Measurements from ENCODE around the gene RAB39A.
"Not testable (repeated sequence)": the region's sequence is repeated elsewhere in the genome, so short reads cannot be mapped to it uniquely, and the experiment has no call there.

The RAB39A gene

GRCh38 chr11:107928046-107928766 is at the start of gene RAB39A:
Gene RAB39A (plus strand): TSS chr11:107928448. CDS start chr11:107928569, 121 bp downstream.
- DNase-seq: peak; percentile 80

- DNase-seq: not testable (repeated sequence)
Measured at GRCh38 chr11:107881471-107881870, 46.8 kb upstream of the RAB39A start.

GRCh38 chr11:107882095-107882820 is 46.0 kb upstream of the RAB39A start:
- no peak for DNase-seq

GRCh38 chr11:107898270-107898669 is 30.0 kb upstream of the RAB39A start:
- DNase-seq: no peak

GRCh38 chr11:107908211-107908610 is 20.0 kb upstream of the RAB39A start:
- no peak for DNase-seq

GRCh38 chr11:107912415-107912814 is 15.8 kb upstream of the RAB39A start:
- DNase-seq: not testable (repeated sequence)

GRCh38 chr11:107915229-107915628 is 13.0 kb upstream of the RAB39A start:
- DNase-seq: no peak

GRCh38 chr11:107916671-107917241 is 11.5 kb upstream of the RAB39A start:
- DNase-seq: no peak

GRCh38 chr11:107921997-107922396 is 6.3 kb upstream of the RAB39A start:
- DNase-seq: no peak

- not testable (repeated sequence) for DNase-seq
Measured at GRCh38 chr11:107923519-107923918, 4.7 kb upstream of the RAB39A start.

- DNase-seq: no peak
Measured at GRCh38 chr11:107924306-107924705, 3.9 kb upstream of the RAB39A start.

- no peak for DNase-seq
Measured at GRCh38 chr11:107927559-107927958, 689 bp upstream of the RAB39A start.

GRCh38 chr11:107928767-107929507 is 689 bp downstream of the RAB39A start:
- no peak for DNase-seq

- DNase-seq: no peak
Measured at GRCh38 chr11:107929611-107930200, 1.5 kb downstream of the RAB39A start.

GRCh38 chr11:107931206-107931605 is 3.0 kb downstream of the RAB39A start:
- DNase-seq: no peak

- no peak for DNase-seq
Measured at GRCh38 chr11:107947904-107948303, 19.7 kb downstream of the RAB39A start.

GRCh38 chr11:107948328-107948727 is 20.1 kb downstream of the RAB39A start:
- DNase-seq: not testable (repeated sequence)

GRCh38 chr11:107951155-107951554 is 22.9 kb downstream of the RAB39A start:
- DNase-seq: no peak

- DNase-seq: no peak
Measured at GRCh38 chr11:107953446-107953845, 25.2 kb downstream of the RAB39A start.

- DNase-seq: no peak
Measured at GRCh38 chr11:107956543-107956942, 28.3 kb downstream of the RAB39A start.

- no peak for DNase-seq
Measured at GRCh38 chr11:107957109-107957588, 28.9 kb downstream of the RAB39A start.

GRCh38 chr11:107961480-107961879 is 33.2 kb downstream of the RAB39A start:
- no peak for DNase-seq

GRCh38 chr11:107962181-107962580 is 33.9 kb downstream of the RAB39A start:
- DNase-seq: no peak

Measured in stimulated activated CD4-positive, alpha-beta T cell treated with anti-CD3 and anti-CD28 coated beads, Interleukin-1b, Interleukin-23, amount 100 ng/mL, for 48 hours (primary cell).